ENCODE measurements around the gene ULK3.
A peak's percentile ranks its signal among the peaks of the same experiment; 100 is the strongest.

Gene ULK3

DNA sequence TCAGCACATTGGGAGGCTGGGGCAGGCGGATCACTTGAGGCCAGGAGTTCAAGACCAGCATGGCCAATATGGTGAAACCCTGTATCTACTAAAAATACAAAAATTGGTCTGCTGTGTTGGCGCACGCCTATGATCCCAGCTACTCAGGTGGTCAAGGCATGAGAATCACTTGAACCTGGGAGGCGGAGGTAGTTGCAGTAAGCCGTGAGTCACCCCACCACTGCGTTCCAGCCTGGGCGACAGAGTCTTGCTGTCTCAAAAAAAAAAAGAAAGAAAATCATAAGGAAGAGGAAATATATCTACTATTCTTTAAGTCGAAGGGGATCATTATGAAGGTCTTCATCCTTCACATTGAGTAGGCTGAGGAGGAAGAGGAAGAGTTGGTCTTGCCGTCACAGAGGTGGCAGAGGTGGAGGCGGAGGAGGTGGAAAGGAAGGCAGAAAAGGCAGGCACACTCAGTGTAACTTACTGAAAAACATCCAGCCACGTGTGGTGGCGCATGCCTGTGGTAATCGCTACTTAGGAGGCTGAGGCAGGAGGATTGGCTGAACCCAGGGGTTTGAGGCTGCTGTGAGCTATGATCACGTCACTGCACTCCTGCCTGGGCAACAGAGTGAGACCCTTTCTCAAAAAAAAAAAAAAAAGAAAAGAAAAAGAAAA is 46.9 kb downstream of the ULK3 start:
- DNase-seq = no peak

DNA sequence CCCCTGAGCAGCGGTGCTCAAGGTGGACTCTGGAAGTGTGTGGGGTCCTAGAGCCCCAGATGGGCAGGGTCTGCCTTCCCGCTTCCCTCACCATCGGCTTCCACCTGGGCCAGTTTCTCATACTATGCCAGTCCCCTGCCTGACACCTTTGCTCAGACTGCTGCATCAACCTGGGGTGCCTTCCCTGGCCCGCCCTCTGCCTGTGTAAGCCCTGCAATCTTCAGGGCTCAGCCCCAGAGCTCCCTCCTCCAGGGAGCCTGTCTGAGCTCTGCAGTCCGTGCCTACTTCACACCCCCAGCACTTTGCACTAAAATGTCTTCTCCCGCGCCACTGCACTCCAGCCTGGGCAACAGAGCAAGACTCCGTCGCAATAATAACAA is 48.0 kb downstream of the ULK3 start:
- no peak for DNase-seq

DNA sequence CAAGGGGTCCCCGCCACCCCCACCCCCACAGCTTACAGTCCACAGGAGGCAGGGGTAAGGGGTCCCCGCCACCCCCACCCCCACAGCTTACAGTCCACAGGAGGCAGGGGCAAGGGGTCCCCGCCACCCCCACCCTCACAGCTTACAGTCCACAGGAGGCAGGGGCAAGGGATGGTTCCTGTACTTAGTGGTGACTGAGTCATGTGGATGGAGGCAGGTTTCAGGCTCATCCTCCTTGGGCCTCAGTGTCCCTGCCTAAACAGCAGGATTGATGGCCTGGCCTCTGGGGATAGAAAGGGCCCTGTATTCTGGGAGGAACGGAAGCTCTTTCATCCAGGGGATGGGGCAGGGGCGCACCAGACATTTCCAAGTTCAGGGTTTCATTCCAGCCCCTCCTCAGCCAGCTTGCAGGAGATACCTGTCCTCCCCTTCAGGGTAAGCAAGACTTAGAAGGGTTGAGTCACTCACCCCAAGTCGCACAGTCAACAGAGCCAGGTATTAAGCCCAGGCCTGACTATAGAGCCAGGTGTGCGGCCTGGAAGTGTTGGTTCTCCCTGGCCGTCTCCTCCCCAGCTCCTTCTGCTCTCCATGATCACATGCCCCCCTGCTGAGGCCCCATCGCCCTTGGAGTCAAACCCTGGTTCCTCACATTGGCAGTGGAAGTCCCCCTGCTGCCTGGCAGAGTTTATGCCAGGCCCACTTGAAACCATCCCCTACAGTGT is 48.5 kb downstream of the ULK3 start:
- no peak for DNase-seq

DNA sequence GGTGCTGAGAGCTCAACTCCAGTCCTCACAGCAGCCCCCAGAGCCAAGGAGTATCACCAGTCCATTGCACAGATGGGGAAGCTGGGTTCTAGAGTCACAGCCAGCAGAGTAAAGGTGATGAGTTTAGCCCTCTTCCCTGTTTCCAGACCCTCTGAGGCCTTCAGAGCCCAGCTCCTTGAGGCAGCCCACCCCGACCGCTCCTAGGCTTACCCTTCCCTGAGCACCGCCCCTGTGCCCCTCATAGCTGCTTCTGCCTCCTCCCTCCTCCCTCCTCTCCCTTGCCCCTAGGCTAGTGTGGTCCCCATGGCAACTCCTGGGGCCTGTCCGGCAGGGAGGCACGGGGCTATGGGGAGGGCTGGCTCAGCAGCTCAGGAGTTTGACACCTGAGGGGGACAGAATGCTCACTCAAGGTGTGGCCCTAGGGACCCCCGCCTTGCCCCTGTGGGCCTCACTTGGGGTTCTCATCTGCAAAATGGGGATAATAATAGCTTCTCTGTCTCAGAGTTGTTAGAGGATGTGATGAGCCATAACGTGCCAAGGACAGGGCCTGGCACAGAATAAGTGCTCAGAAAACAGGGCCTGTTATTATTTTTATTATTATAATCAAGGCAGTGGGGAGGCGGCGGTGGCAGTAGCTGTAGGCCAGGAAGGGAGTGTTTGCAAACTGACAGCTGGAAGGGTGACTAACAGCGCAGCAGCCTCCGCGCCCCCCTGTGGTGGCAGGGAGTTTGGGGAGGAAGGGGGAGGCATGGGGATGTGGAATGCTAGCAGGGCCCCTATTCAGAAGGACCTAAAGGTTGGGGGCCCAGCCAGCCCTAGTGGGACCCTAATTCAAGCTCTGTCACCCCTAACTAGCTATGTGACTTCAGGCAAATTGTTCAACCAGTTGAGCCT is 49.6 kb downstream of the ULK3 start:
- DNase-seq = no peak

DNA sequence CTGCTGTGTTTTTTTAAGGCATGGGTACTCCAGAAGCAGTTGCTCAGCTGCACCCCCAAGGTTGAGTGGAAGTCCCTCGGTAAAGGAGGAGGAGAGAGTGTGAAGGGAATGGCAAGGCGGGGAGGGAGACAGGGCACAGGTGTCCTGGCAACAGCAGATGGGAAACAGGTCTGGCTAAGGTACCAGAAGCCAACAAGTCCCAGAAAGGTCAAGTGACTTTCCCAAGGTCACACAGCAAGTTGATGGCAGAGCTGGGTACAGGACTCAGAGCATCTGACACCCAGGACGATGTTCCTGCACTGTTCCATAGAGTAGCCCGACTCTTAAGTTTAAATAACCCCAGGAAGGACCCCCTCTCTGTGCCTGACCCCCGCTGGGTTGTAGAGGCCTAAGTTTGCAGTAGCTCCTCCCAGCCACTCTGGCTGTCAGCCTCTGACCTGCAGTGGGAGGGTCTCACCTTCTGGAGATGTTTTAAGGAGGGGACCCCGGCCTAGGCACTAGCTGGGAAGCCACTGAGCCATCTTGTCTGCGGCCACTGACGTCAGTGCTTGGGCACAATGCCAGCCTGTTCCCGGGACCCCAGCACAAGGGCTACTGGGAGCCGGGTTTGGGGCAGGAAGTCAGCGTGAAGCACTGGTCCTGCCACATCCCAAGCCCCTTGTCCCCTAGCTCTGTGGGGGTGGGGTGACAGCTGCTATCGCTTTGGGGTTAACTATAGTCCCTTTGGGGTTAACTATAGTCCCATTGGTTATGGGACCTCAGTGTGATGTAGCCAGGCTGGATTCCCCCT is 50.5 kb downstream of the ULK3 start:
- no peak for DNase-seq

DNA sequence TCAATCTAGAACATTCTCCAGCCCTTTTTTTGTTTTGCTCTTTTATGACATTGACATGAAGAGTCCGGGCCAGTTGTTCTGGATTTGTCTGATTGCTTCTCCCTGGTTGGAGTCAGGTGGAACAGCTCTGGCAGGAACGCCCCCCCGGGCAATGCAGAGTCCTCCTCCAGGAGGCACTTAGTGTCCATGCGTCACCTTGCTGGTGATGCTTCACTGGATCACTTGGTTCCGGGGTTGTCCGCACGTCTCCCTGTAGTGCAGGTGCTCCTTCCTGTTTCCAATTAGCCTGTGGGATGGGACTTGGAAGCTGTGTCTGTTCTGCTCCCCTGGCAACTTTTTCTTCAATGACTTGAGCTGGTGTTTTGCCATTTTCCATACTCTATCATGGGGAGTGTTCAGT is 51.3 kb downstream of the ULK3 start:
- no peak for DNase-seq

DNA sequence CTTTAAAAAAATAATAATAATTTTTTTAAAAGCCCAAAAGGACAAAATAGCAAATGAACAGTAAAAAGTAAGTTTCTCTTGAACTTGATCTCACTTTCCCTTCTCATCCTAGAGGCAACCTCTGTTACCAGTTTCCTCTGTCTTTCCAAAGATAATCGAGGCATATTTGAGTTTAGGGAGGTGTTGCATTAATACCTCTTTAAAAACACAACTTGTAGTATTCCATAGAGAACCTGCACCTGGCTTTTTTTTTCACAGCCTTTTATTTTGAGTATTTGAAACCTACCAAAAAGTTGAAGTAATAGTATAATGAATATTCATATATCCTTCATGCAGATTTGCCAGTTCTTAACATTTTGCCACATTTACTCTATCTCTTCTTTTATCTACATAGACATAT is 51.9 kb downstream of the ULK3 start:
- DNase-seq = no peak

DNA sequence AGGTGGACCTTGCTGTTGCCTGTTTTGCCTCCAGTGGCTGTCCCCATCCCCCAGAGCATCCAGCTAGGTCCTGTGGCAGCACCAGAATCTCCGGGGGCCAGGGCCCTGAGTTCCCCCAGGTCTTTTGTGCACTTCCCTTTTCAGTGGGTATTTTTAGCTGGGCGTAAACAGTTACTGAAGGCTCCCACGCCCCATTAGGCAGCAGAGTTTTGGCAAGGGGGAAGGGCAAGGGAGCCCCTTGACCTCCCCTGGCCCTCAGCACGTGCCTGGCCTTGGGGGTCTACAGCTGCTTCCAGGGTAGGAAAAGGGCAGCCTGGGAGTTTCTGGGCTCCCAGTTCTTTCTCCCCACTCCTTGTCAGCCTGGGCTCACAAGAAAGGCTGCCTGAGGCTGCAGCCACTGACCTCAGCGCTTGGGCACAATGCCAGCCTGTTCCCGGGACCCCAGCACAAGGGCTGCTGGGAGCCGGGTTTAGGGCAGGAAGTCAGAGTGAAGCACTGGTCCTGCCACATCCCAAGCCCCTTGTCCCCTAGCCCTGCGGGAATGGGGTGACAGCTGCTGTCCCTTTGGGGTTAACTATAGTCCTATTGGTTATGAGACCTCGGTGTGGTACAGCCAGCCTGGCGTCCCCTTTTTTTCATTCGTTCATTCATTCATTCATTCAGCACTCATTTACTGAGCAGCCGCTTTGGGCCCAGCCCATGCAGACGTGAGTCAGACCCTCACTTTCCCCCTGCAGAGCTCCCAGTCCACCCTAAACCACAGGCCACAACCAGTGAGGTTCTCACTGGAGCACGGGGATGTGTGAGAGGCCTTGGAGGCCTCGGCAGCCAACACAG is 52.7 kb downstream of the ULK3 start:
- DNase-seq = no peak

DNA sequence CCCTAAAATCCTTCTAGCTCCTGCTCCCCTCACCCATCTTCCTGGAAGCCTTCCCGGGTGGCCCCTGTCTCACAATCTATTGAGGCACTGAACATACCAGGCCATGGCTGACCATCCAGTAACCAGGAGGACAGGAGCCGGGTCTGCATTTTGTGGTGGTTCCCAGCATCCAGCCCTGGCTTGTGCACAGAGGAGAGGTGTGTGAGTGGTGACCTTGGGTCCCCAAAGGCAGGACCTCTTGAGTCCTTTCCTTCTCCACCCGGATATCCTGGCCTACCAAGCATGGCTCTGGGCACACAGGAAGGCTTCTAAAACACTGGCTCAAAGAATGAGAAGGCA is 53.2 kb downstream of the ULK3 start:
- DNase-seq = no peak

DNA sequence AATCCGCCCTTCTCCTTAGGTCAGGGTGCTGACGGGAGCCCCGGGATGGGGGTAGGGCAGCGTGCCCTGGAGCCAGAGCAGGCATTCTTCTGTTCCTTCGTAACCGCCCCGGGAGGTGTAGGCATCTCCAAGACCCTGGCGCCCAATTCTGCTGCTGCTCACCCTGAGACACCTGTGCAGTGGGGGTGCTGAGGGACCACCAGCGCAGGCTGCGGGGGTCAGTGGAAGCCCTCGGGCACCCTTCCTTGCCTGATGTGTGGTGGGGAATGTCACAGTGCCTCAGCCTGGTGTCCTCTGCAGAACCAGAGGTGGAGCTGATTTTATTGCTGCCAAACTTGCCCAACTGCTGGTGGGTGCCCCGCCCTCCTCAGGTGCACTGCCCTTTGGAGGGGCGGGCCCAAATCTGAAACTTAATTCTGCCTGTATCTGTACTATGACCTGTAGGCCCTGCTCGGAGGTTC is 53.8 kb downstream of the ULK3 start:
- no peak for DNase-seq

DNA sequence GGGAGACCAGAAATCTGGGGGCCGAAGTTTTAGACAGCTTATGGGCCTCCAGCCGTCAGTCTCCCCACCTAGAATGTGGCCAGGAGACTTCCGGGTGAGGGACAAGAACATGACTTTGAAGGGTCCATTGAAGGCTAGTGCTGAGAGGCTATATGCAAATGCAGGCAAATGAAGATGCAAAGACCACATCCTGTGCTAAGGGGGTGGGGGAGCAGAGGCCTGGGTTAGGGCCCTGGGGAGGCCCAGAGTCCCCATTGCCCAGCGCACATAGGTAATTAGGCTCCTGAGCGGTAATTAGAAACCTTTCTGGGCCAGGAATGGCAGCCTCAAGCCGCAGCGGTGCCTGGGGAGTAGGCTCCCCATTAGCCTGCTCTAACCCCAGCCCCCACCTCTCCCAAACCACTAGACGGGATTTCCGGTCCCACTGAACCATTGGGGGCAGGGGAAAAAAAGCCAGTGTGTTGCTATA is 54.2 kb downstream of the ULK3 start:
- no peak for DNase-seq

DNA sequence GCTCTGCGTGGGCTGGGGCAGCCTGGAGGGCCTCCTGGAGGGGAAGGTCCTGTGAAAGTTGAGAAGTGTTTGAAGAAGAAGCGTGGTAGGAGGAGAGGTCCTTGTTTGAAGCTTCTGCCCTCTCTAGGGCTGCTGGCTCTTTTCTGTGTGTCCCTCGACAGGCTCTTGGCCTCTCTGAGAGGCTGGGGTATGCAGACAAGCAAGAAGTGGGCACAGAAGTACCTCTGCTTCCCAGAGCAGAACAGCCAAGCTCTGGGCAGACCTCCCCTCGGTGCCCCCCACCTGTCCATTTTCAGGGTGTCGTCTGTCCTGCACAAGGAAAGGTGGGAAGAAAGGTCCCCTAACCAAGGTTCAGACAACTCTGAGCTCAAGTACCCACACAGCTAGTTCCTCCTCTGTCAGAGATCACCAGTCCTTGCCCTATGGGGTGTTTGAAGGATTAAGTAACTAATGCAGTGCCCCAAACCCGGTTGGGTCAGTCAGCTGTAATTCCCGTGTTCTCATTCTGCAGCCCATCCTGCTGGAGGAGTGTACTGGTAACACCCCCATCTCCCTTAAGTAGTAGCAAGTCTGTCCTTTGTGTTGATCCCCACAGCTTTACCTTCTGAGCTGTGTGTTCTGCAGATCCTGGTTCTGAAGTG is 54.8 kb downstream of the ULK3 start:
- DNase-seq = no peak

DNA sequence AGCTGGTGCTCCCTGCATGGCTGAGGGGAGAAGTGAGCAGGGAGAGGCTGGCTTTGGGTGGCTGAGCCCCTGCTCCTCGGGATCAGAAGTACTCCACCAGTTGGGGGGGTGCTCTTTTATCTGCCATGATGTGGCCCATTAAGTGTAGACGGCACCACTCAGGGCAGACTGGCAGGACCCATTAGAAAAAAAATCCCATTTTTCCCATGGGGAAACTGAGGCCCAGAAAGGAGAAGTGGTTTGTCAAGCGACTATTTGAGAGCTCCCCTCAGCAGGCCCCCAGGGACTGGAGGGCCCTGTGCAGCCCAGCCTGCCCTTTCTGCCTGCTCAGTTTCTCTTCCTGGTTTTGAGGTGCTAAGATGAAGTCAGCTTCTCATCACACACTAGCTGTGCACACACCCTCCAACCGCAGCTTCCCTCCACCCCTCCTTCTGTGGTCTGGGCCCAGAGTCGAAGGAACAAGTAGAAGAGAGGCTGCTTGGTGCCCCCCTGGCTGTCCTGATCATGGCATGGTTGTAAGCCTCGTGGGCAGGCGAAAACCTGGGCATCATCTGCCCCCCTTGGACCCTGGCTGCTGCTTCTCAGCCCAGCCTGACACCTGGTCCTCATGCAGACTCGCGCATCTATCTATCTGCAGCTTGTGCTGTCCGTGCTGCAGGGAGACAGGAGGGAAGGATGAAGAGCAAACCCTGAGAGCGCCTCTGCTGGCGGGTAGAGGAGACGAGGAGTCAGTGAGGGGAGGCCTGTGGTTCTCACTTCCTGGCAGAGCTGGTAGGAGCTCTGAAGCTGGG is 55.5 kb downstream of the ULK3 start:
- peak; percentile 10 to 33 for DNase-seq

DNA sequence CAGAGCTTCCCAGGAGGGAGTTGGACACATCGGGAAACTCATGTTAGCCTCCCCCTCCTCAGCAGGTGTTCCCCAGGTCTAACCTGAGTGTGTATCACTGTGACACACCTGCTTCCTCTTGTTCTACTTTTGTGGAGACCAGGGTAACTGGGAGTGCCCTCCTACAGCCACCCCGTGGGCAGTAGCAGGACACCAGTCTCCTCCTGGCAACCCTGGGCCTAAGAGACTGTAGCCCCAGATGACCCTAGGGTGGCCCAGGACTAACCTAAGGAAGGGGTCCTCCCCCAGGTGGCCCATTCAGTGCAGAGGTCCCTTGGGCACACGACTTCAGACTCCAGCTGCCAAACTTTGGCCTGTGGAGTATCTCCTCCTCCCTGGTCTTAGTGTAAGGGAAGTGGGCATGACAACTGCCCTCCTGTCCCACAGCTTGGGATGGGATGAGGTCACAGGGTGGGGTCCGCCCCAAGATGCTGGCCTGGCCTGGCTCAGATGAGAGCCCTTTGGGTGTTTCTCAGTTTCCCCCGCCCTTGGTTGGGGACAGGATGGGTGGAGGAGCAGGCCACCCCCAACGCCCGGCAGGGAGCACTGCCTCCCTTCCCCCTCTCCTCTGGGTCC is 56.3 kb downstream of the ULK3 start:
- DNase-seq = no peak

Measured in cerebellar nuclear complex (tissue), 1 donor.